GM20000 (cell line): ENCODE results near the gene SDK2.

Source experiments
- DNase-seq: peaks from one replicate; pipeline ENCODE4 v3.0.0; 2012; ENCODE audit warnings: low spot score
- CTCF ChIP-seq: IDR thresholded peaks from 2 replicates; pipeline ENCODE4 v1.5.1; 2012; ENCODE audit warnings: mild to moderate bottlenecking, control low read depth; ENCODE audit errors: extremely low read depth, missing control alignments

SDK2 gene

GRCh38 chr17:73542323-73542722, 101.9 kb downstream of the SDK2 start:
- TF ChIP-seq CTCF = no peak
- no peak for DNase-seq

GRCh38 chr17:73541561-73541981, 102.7 kb downstream of the SDK2 start:
- no peak for TF ChIP-seq CTCF
- no peak for DNase-seq

- no peak for TF ChIP-seq CTCF
- no peak for DNase-seq
Observed at GRCh38 chr17:73541111-73541510, 103.1 kb downstream of the SDK2 start.

GRCh38 chr17:73539166-73539565, 105.1 kb downstream of the SDK2 start:
- no peak for TF ChIP-seq CTCF

GRCh38 chr17:73538445-73538844, 105.8 kb downstream of the SDK2 start:
- no peak for DNase-seq
- no peak for TF ChIP-seq CTCF

More at GRCh38 chr17:73539166-73539565, 105.1 kb downstream of the SDK2 start:
- DNase-seq = no peak

GRCh38 chr17:73536700-73537605, 107.3 kb downstream of the SDK2 start:
- DNase-seq = no peak

More at GRCh38 chr17:73536700-73537605, 107.3 kb downstream of the SDK2 start:
- no peak for TF ChIP-seq CTCF
